Smooth muscle cell of the brain vasculature (primary cell): ENCODE measurements around the gene SUMO3.

ENCODE experiments used
- DNase-seq: peaks from one replicate; pipeline ENCODE4 v3.0.0-alpha.2; 2012; ENCODE audit warnings: low read depth, low spot score

SUMO3 gene

DNA sequence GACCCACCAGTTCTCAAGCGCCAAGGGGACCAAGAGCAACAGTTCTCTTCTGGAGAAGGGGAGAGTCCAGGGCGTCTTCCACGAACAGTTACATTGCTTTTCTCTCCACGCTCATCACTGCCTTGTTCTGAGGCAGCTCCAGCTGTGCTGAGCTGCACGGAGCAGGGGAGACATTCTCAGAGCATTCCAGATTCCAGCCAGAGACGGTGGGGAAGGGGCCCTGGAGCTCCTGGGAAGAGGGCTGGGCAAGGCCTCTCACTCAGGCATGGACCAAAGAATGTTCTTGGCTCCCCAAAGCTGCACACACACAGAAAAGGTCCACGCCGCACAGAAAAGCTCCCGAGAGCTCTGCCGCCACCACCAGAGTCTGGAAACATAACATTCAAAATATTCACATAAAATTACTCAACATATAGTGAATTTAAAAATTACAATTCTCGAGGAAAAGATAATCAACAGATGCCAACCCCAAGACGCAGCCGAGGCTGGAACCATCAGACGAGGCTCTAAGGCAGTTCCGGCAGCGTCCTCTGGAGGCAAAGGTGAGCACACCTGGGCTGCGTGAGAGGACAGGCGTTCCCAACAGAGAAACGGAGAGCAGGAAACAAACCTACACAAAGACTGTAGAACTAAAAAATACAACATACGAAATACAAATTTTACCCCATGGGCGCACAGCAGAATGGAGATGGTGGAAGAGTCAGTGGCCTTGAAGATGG, 56.7 kb downstream of the SUMO3 start:
- DNase-seq: no peak

DNA sequence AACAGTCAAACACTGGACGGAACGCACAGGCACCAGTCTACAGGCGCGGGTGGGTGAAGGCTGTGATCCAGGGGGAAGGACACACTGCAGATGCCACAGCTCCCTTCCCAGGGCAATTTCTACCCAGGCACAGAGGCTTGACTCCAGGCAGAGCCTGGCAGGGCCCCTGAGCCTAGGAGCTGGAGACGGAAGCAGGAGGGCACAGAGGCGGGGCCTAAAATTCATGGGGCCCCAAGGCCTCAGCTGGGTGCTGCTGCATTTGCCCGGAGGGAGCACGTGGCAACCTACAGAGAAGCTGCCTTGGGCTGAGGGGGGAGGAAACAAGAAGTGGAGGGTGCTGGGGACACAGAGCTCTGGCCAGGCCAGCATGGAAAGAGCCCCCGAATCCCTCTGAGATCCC, 57.5 kb downstream of the SUMO3 start:
- no peak for DNase-seq

- no peak for DNase-seq
Observed at GRCh38 chr21:44759628-44760285, 58.1 kb downstream of the SUMO3 start.

DNA sequence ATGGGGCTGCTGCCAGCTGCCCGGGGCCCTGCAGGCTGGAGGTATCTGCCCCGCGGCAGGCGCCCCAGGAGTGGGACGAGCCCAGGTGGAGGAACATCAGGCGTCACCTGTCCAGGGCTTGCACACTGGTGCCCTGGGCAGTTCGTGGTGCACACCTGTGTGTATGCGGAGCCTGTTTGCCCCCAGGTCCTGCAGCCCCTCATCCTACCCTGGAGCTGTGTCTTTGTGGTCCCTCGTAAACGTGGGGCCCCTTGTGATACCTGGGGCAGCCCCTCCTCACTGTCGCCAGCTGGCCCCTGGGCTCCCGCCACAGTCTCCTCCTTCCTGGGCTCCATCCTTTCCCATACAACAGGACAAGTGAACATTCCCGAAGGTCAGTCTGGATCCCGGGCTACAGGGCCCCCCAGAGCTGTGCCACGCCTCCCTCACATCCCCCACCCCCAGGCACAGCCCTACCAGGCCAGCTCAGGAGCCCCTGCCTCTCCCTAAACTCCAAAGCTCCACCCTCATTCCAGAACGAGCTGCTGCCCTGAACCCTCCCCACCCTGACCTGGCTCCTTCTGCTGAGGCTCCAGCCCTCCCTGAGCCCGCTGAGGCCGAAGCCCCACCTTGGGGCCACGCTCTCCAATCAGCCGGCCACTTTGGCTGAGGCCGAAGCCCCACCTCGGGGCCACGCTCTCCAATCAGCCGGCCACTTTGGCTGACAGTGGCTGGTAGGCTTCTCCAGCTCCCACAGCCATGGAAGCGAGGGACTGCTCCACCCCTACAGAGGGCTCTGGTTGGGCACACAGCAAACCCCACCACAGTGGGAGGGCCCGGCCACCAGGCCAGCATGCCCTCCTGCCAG, 58.9 kb downstream of the SUMO3 start:
- no peak for DNase-seq

GRCh38 chr21:44758141-44758561, 59.7 kb downstream of the SUMO3 start:
- DNase-seq: no peak

GRCh38 chr21:44757731-44758130, 60.1 kb downstream of the SUMO3 start:
- no peak for DNase-seq

- no peak for DNase-seq
Observed at GRCh38 chr21:44756423-44757185, 61.3 kb downstream of the SUMO3 start.
